Measurements from ENCODE around the gene RCE1.
"Not testable (repeated sequence)": the region's sequence is repeated elsewhere in the genome, so short reads cannot be mapped to it uniquely, and the experiment has no call there.

Gene RCE1, protein sequence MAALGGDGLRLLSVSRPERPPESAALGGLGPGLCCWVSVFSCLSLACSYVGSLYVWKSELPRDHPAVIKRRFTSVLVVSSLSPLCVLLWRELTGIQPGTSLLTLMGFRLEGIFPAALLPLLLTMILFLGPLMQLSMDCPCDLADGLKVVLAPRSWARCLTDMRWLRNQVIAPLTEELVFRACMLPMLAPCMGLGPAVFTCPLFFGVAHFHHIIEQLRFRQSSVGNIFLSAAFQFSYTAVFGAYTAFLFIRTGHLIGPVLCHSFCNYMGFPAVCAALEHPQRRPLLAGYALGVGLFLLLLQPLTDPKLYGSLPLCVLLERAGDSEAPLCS

GRCh38 chr11:66842896-66843775, at the start of gene RCE1:
RCE1 (plus strand) TSS chr11:66843441; CDS start chr11:66843456, 15 bp downstream.
- DNase-seq = peak; percentile 91 to 92

DNA sequence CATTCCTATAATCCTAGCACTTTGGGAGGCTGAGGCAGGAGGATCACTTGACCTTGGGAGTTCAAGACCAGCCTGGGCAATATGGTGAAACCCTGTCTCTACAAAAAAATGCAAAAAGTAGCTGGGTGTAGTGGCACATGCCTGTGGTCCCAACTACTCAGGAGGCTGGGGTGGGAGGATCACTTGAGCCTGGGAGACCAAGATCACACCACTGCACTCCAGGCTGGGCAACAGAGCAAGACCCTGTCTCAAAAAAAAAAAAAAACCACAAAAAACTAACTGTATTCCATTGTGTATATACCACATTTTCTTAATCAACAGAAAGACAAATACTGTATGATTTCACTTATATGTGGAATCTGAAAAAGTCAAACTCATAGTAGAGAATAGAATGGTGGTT, 43.4 kb upstream of the RCE1 start:
- DNase-seq = not testable (repeated sequence)

DNA sequence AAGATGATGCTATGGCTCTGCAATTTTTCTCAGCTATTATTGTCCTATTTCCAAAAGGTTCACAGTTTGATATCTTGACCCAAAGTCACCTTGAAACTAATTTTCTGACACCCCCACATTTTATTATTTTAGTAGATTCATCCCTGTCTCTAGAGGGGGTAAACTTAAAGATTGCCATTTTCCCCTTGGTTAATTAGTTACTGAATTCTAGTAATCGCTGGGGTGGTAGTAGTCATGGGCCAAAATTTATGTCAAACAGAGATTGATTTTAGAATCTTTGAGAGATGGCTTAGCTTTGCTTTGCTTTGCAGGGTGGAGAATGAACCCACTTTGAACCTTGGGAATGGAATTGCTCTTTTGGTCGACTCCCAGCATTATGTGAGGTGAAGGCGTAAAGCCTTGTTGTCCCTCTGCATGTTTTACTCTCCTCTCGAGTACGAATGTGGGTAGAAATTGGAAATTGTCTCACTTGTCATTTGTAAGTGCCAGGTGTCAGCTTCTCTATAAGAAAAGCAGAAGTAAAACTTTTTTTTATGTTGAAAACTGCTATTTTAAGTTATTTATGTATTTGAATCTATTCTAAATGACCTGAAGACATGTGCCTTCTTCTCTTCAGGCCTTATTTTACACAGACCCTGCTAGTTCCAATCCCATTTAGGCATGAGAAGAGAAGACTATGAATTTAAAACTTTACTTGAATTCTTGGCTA, 42.4 kb upstream of the RCE1 start:
- DNase-seq = no peak

DNA sequence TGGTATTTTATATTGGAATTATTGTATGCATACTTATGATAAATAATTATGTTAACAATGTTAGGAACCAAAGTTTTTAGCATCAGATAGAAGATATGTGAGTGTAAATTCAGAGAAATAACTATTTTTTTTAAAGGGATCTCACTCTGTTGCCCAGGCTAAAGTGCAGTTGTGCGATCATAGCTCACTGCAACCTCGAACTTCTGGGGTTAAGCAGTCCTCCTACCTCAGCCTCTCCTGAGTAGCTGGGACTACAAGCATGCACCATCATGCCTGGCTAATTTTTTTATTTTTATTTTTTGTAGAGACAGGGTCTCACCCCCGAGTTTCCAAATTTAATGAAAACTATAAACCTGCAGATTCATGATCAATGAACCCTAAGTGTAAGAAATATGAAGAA, 33.6 kb upstream of the RCE1 start:
- no peak for DNase-seq

GRCh38 chr11:66810576-66811185, 32.6 kb upstream of the RCE1 start:
- no peak for DNase-seq

DNA sequence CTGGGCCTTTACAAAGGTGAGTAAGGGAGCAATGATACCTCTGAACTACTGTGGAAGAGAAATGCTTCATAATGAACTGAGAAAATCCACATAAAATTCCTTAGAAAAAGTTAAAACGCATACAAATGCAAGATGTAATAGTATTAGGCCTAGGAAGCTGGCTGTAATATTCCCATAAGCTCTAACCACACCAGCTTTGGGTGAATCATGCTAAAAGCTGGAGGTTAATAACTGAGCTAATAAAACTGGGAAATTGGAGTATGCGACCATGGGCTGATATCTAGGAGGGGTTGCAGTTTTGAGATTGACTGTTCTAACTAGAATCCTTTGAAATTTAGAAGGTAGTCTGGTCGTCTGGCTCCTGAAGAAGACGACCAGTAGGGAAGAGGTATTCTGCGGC, 28.6 kb upstream of the RCE1 start:
- no peak for DNase-seq

GRCh38 chr11:66815646-66816045, 27.6 kb upstream of the RCE1 start:
- DNase-seq = no peak

DNA sequence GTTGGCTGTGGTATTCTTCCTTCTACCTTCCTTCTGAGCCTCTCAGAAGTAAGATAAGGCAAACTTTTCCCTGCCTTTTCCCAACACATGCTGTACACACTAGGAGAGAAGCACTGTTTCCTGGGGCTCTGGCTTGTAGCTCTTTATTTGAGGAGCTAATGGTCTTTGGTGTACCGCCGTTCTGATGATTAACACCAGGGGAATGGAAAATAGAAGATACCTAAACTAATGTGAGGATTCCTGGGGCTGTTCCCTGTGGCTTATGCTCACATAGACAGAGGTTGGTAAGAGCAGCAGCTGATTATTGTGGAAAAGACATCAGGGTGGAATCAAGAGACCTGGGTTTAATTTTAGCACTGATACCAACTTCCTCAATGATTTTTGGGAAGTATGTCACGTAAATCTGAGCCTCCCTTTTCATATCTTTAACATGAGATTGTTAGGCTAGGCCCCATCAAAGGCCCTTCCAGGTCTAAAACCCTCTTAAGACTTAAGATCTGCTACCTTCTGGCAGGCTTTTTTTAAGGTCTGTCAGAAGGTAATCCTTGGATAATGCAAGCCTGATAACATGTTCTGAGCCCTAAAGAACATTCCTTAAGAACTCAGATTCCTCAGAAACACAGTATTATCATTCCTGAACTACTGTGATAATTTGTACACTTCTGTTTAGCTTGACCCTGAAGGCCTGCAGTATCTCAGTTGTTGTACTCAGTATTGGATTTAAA, 24.8 kb upstream of the RCE1 start:
- DNase-seq = no peak

- DNase-seq = no peak
Measured at GRCh38 chr11:66820381-66820780, 22.9 kb upstream of the RCE1 start.

DNA sequence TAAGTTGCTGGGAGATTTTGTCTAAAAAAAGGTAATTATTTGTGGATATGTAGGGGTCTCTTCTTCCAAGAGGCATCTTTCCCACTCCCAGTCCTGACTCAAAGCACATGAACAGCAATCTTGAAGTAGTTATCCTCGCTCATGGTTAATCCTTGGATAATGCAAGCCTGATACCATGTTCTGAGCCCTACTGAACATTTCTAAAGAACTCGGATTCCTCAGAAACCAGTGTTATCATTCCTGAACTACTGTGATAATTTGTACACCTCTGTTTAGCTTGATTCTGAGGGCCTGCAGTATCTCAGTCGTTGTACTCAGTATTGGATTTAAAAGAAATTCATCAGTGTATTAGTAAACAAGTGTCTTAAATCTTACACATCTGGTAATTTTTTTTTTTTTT, 22.3 kb upstream of the RCE1 start:
- DNase-seq = no peak

DNA sequence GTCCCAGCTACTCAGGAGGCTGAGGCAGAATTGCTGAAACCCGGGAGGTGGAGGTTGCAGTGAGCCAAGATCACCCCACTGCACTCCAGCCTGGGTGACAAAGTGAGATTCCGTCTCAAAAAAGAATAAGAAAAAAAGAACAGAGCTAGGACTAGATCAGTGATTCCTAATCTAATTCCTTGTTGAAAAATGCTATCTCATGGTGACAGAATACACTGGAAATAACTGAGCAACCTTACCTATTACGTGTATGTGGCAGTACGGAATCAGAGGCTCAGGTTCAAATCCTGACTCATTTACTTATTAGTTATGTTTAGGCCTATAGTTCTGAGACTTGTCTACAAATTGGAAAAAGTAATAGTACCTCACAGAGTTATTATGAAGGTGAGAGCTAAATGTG, 19.5 kb upstream of the RCE1 start:
- DNase-seq = no peak

- not testable (repeated sequence) for DNase-seq
Measured at GRCh38 chr11:66824573-66824972, 18.7 kb upstream of the RCE1 start.

GRCh38 chr11:66834539-66834845, 8.7 kb upstream of the RCE1 start:
- no peak for DNase-seq

- DNase-seq = no peak
Measured at GRCh38 chr11:66834943-66835342, 8.3 kb upstream of the RCE1 start.

DNA sequence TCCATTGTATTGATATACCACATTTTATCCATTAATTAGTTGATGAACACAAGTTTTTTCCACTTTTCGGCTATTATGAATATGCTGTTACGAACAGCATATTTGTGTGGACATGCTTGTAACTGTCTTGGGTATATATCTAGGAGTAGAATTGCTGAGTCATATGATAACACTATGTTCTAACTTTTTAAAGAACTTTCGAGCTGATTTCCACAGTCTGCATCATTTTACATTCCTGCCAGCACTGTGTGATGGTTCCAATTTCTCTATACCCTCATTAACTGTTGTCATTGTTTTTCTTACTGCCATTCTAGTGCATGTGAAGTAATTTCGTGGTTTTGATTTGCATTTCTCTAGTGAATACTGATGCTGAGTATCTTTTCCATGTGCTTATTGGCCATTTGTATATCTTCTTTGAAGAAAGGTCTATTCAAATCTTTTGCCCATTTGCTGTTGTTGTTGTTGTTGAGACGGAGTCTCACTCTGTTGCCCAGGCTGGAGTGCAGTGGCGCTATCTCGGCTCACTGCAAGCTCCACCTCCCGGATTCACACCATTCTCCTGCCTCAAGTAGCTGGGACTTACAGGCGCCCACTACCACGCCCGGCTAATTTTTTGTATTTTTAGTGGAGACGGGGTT, 7.4 kb upstream of the RCE1 start:
- no peak for DNase-seq

DNA sequence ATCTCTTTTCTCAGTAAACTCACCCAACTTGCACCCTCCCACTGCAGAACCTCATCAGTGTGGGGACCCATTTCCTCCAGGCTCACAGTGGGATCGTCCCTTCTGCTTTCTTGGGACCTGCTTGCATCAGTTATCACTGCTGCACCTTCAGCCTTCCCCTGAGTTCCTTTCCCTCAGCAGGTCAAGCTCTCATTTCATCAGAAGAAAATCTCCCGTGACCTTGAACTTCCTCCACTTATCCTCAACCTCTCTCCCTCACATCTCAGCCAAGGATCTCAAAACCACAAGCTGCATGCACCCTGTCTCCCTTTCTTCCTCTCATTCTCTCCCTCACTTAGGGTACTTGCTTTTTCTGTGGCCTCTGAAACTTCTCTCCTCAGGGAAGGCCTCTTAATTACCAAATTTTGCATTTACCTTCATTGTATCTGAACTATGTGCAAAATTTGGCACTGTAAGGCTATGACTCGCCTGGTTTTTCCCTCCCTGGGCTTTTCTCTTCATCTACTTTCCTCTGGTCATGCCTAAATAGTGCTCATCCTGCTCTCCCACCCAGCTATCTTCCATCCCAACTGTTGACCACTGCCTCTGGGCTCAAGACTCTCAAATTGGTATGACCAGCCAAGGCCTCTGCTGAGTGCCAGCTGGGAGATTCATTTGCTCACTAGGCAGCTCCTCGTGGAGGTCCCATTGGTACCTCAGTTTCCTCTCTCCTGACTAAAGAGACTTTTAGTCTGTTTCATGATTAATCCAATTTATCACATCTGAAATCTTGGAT, 2.7 kb upstream of the RCE1 start:
- DNase-seq = no peak

DNA sequence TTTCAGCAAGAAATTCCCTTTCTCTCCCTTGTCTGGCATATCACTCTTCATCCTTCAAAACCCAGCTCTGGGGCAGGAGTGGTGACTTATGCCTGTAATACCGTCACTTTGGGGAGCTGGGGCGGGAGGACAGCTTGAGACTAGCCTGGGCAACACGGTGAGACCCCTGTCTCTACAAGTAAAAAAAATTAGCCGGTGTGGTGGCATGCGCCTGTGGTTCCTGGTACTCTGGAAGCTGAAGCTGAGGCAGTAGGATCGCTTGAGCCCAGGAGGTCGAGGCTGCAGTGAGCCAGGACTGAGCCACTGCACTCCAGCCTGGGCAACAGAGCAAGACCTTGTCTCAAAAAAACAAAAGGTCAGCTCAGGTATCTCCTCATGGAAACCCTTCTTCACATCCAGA, 1.4 kb upstream of the RCE1 start:
- DNase-seq = no peak

DNA sequence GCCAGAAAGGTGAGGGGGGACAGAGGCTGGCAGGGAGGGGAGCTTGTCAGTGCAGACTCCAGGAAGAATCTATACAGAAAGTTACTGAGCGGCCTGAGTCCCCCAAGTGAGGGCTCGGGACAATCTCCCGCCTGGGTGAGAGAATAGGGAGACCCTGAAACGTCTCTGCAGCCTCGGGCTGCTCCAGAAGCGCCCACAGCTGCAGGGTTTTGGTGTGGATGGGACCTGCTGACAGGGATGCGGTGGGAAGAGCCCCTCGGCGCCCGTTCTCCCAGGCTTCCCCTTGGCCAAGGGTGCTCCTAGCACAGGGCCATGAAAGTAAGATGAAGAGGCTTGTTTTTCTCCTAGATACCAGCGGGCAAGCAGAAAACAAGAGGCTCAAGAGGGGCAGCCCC, 743 bp upstream of the RCE1 start:
- DNase-seq = no peak

GRCh38 chr11:66843776-66844495, 695 bp downstream of the RCE1 start:
- no peak for DNase-seq

GRCh38 chr11:66844496-66845142, 1.4 kb downstream of the RCE1 start:
- no peak for DNase-seq
